ENCODE results near the gene KCNQ2.

KCNQ2 gene

GRCh38 chr20:63351811-63352591, 120.5 kb downstream of the KCNQ2 start:
- DNase-seq: no peak

GRCh38 chr20:63351326-63351700, 121.1 kb downstream of the KCNQ2 start:
- DNase-seq: no peak

- no peak for DNase-seq
Observed at GRCh38 chr20:63350597-63351325, 121.7 kb downstream of the KCNQ2 start.
